ENCODE data around the gene GINS2.

GRCh38 chr16:85629853-85630252, 58.9 kb downstream of the GINS2 start:
- no peak for TF ChIP-seq EZH2phosphoT487 (IDR thresholded peaks at IDR 0.05; ENCODE audit: borderline replicate concordance, low read depth)
- no peak for TF ChIP-seq RFX5 (IDR thresholded peaks at IDR 0.05; ENCODE audit: low read length)
- TF ChIP-seq CTCF (IDR thresholded peaks at IDR 0.05), result no peak
